ENCODE results near the gene PRRX1. TPM values are rescaled to one million over a fixed set of nuclear protein-coding genes. Genes with fewer than 3 reads are reported as not detected.

Gene PRRX1
- total and polyA plus RNA-seq, 4 donors = 7.7 to 37.5 (median 13.9) TPM

- peaks cover 0 to 21% (median 7%) of the 10 kb centered on the region in 5 donors for H3K4me1 ChIP-seq (ENCODE audit: control insufficient read depth in 5 of 5, insufficient read depth in 5 of 5, low read length in 5 of 5)
- WGBS, 2 donors = 11 to 28% methylated on average over 8 of the region's 8 CpGs
- DNase-seq (no peak), ATAC-seq (ENCODE audit: insufficient read depth, low FRiP score) (no peak)
- H3K9me3 ChIP-seq (ENCODE audit: control insufficient read depth in 4 of 4, insufficient read depth in 3 of 4, low read length in 3 of 4) = peaks cover 0 to 4% (median 0%) of the 10 kb centered on the region in 4 donors
- H3K27ac ChIP-seq (ENCODE audit: low read depth in 1 of 2, low read length in 1 of 2) = no peak overlapping the region
- no peak for TF ChIP-seq CTCF (IDR thresholded peaks at IDR 0.05; ENCODE audit: control extremely low read depth, extremely low read depth)
- H3K4me3 ChIP-seq = no peak overlapping the region
- peaks cover 0 to 2% (median 0%) of the 10 kb centered on the region in 4 donors for H3K36me3 ChIP-seq (ENCODE audit: control insufficient read depth in 4 of 4, insufficient read depth in 4 of 4, low read length in 4 of 4)
- peaks cover 2 to 90% (median 75%) of the 10 kb centered on the region in 3 donors for H3K27me3 ChIP-seq (ENCODE audit: control insufficient read depth in 3 of 3, insufficient read depth in 3 of 3, low read length in 2 of 3)
- H3K9ac ChIP-seq (ENCODE audit: insufficient read depth in 1 of 2, low read length in 2 of 2) = no peak overlapping the region
Measured at GRCh38 chr1:170669107-170669445, 5.1 kb downstream of the PRRX1 start.

- H3K27me3 ChIP-seq (ENCODE audit: control insufficient read depth in 3 of 3, insufficient read depth in 3 of 3, low read length in 2 of 3) = peaks cover 2 to 84% (median 73%) of the 10 kb centered on the region in 3 donors
- H3K27ac ChIP-seq (ENCODE audit: low read depth in 1 of 2, low read length in 1 of 2) = no peak overlapping the region
- DNase-seq (peak in 1 of 3 donors; percentile 29), ATAC-seq (ENCODE audit: insufficient read depth, low FRiP score) (no peak)
- peaks cover 0 to 2% (median 0%) of the 10 kb centered on the region in 4 donors for H3K36me3 ChIP-seq (ENCODE audit: control insufficient read depth in 4 of 4, insufficient read depth in 4 of 4, low read length in 4 of 4)
- peaks cover 0 to 14% (median 1%) of the 10 kb centered on the region in 5 donors for H3K4me1 ChIP-seq (ENCODE audit: control insufficient read depth in 5 of 5, insufficient read depth in 5 of 5, low read length in 5 of 5)
- TF ChIP-seq CTCF (IDR thresholded peaks at IDR 0.05; ENCODE audit: control extremely low read depth, extremely low read depth) = no peak
- WGBS, 2 donors = 17 to 34% methylated on average over 22 of the region's 22 CpGs
- H3K9me3 ChIP-seq (ENCODE audit: control insufficient read depth in 4 of 4, insufficient read depth in 3 of 4, low read length in 3 of 4) = peaks cover 0 to 4% (median 0%) of the 10 kb centered on the region in 4 donors
- no peak overlapping the region for H3K4me3 ChIP-seq
- no peak overlapping the region for H3K9ac ChIP-seq (ENCODE audit: insufficient read depth in 1 of 2, low read length in 2 of 2)
Measured at GRCh38 chr1:170669586-170670530, 5.9 kb downstream of the PRRX1 start.

- no peak overlapping the region for H3K27ac ChIP-seq (ENCODE audit: low read depth in 1 of 2, low read length in 1 of 2)
- peaks cover 0 to 11% (median 0%) of the 10 kb centered on the region in 5 donors for H3K4me1 ChIP-seq (ENCODE audit: control insufficient read depth in 5 of 5, insufficient read depth in 5 of 5, low read length in 5 of 5)
- H3K4me3 ChIP-seq = no peak overlapping the region
- H3K27me3 ChIP-seq (ENCODE audit: control insufficient read depth in 3 of 3, insufficient read depth in 3 of 3, low read length in 2 of 3) = peaks cover 2 to 72% (median 62%) of the 10 kb centered on the region in 3 donors
- ATAC-seq (ENCODE audit: insufficient read depth, low FRiP score) (no peak), DNase-seq (peak; percentile 56 to 67 (median 66))
- H3K9me3 ChIP-seq (ENCODE audit: control insufficient read depth in 4 of 4, insufficient read depth in 3 of 4, low read length in 3 of 4) = peaks cover 0 to 4% (median 0%) of the 10 kb centered on the region in 4 donors
- 5 to 13% methylated on average over 29 of the region's 29 CpGs for WGBS, 2 donors
- no peak overlapping the region for H3K9ac ChIP-seq (ENCODE audit: insufficient read depth in 1 of 2, low read length in 2 of 2)
- peak; percentile 28 for TF ChIP-seq CTCF (IDR thresholded peaks at IDR 0.05; ENCODE audit: control extremely low read depth, extremely low read depth)
- H3K36me3 ChIP-seq (ENCODE audit: control insufficient read depth in 4 of 4, insufficient read depth in 4 of 4, low read length in 4 of 4) = peaks cover 0 to 2% (median 0%) of the 10 kb centered on the region in 4 donors
Measured at GRCh38 chr1:170670802-170671628, 7.1 kb downstream of the PRRX1 start.
